ENCODE measurements around the gene JOSD1. TPM values are rescaled to one million over a fixed set of nuclear protein-coding genes. Genes with fewer than 3 reads are reported as not detected.
"Not testable (repeated sequence)": the region's sequence is repeated elsewhere in the genome, so short reads cannot be mapped to it uniquely, and the experiment has no call there.

JOSD1 gene
- polyA plus RNA-seq, 4 donors = 37.1 to 54.1 (median 39.0) TPM

- DNase-seq (ENCODE audit: low read depth in 4 of 4, low spot score in 3 of 4) = no peak
These were observed 3.9 kb downstream of the JOSD1 start for GRCh38 chr22:38696606-38697424.

- no peak for DNase-seq (ENCODE audit: low read depth in 4 of 4, low spot score in 3 of 4)
These were observed 5.8 kb downstream of the JOSD1 start for GRCh38 chr22:38694940-38695339.

GRCh38 chr22:38694049-38694448, 6.7 kb downstream of the JOSD1 start:
- no peak for DNase-seq (ENCODE audit: low read depth in 4 of 4, low spot score in 3 of 4)

- no peak for DNase-seq (ENCODE audit: low read depth in 4 of 4, low spot score in 3 of 4)
These were observed 11.1 kb downstream of the JOSD1 start for GRCh38 chr22:38689651-38690050.

- no peak for DNase-seq (ENCODE audit: low read depth in 4 of 4, low spot score in 3 of 4)
These were observed 15.0 kb downstream of the JOSD1 start for GRCh38 chr22:38685761-38686160.

- DNase-seq (ENCODE audit: low read depth in 4 of 4, low spot score in 3 of 4) = no peak
These were observed 15.8 kb downstream of the JOSD1 start for GRCh38 chr22:38684895-38685294.

DNA sequence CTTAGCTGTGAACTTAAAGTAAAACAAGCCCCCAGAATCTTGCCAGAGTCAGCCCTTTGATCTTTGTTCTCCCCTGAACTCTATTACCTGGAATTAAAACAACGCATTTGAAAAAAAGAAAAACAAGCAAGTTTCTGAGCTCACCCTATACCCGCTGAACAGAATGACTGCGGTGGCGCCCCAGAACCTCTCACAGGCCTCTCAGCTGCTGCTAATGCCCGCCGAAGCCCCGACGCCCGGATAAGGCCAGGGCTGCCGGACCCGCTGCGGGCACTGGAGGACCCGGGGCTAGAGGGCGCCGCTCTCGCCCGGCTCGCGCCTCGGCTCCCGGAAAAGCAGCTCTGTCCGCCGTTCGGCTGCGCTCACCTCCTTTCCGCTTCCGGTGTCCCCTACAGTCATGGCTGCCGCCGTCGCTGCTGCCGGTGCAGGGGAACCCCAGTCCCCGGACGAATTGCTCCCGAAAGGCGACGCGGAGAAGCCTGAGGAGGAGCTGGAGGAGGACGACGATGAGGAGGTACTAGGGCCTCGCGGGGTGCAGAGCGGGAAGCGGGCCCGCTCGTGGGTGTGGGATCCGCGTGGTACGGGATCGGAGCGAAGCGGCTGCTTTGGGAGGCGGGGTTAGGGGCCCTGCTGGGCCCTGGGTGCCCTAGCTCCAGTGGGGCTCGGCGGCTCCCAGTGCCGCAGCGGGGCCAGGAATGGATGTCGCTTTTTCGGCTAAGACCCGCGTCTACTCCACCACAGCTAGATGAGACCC, 19.0 kb downstream of the JOSD1 start, which contains the start of gene TOMM22:
TSS of gene TOMM22 (plus strand) at position 376 of the 754 bp plus-strand sequence. CDS start at position 398, 22 bp downstream.
- DNase-seq (ENCODE audit: low read depth in 4 of 4, low spot score in 3 of 4) = peak in 3 of 4 donors; percentile 72 to 75 (median 72)

GRCh38 chr22:38675833-38676232, 24.9 kb downstream of the JOSD1 start:
- DNase-seq (ENCODE audit: low read depth in 4 of 4, low spot score in 3 of 4) = no peak

- no peak for DNase-seq (ENCODE audit: low read depth in 4 of 4, low spot score in 3 of 4)
These were observed 25.9 kb downstream of the JOSD1 start for GRCh38 chr22:38674888-38675287.

GRCh38 chr22:38657045-38657909, 43.5 kb downstream of the JOSD1 start:
- DNase-seq (ENCODE audit: low read depth in 4 of 4, low spot score in 3 of 4) = peak in 3 of 4 donors; percentile 2 to 18 (median 10)

DNA sequence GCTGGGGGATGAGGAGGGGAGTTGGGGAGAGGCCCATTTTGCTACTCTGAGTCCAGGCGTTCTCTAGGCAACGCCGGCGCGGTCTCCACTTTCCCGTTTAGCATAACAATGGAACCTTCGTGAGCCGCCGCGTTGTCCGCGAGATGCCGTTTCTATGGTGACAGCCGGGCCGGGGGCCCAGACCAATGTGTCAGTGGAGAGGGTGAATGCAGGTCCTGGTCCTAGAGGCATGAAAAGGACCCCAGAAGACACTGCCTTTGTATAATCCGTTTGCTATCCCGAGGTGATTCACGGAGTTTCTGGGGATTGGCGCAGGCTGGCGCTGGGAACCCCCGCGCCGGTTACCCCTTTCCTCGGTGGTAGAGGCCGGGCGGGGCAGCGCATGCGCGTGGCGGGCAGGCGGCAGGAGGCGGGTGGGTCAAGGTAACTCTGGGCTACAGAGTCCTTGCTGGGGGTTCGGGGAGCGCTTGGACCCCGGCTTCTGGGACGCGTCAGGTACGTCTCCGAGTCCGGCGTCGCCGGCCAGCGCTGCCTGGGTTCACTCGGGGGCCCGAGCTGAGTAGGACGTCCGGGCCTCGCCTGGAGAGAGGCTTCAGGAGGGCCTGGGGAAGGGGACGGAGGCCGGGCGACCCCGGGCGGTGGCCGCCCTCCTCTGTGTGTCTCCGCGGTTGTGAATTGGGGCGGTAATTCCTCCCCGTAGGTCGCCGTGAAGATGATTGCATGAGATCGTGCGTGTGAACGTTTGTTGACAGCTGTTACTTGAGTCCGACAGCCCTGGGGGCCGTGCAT, 44.3 kb downstream of the JOSD1 start, which contains the start of the genes CBY1 and FAM227A:
TSS of gene CBY1 (plus strand) at position 383 of the 789 bp plus-strand sequence. CDS start 11,417 bp downstream, outside the sequence.
TSS of gene FAM227A (minus strand) at position 137 of the 789 bp plus-strand sequence. CDS start 6,224 bp downstream, outside the sequence.
- DNase-seq (ENCODE audit: low read depth in 4 of 4, low spot score in 3 of 4) = peak; percentile 76 to 87 (median 78)

DNA sequence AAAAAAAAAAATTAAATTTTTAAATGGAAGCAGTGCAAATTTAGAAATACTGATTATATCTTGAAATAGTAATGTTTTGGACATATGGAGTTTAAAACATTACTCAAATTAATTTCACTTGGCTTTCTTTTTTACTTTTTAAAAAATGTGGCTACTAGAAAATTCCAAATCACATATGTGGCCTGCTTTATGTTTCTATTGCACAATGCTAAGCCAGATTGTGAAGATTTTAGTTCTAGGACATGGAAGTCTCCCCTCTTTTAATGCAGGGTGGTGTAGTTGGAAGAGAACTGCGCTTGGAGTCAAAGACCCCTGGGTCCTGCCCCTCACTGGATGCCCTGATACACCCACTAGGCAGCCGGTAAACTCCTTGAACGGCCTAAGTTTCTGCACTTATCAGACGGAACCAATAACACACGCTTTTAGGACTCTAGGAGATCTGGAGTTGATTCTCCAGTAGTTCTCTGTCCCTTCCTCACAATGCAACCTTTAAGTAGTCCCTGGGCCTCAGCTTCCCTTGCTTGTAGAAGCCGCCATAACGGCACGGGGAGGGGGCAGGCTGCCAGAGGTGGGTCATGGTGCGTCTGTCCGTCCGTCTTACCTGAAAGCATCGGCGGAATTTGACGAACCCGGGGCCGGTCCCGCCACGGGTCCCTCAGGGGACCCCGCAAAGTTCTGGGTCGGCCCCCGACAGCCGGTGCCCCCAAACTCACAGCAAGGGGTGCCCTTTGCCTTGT, 45.1 kb downstream of the JOSD1 start:
- DNase-seq (ENCODE audit: low read depth in 4 of 4, low spot score in 3 of 4) = peak in 3 of 4 donors; percentile 7 to 16 (median 12)

- no peak for DNase-seq (ENCODE audit: low read depth in 4 of 4, low spot score in 3 of 4)
These were observed 47.0 kb downstream of the JOSD1 start for GRCh38 chr22:38653741-38654140.

DNA sequence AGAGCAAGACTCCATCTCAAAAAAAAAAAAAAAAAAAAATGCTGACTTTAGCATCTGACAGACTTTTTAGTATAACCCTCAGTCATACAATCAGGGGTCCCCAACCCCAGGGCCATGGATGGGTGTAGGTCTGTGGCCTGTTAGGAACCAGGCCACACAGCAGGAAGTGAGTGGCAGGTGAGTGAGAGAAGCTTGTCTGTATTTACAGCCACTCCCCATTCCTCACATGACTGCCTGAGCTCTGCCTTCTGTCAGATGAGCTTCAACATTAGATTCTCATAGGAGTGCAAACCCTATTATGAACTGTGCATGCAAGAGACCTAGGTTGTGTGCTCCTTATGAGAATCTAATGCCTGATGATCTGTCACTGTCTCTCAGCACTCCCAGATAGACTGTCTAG, 47.9 kb downstream of the JOSD1 start:
- no peak for DNase-seq (ENCODE audit: low read depth in 4 of 4, low spot score in 3 of 4)

DNA sequence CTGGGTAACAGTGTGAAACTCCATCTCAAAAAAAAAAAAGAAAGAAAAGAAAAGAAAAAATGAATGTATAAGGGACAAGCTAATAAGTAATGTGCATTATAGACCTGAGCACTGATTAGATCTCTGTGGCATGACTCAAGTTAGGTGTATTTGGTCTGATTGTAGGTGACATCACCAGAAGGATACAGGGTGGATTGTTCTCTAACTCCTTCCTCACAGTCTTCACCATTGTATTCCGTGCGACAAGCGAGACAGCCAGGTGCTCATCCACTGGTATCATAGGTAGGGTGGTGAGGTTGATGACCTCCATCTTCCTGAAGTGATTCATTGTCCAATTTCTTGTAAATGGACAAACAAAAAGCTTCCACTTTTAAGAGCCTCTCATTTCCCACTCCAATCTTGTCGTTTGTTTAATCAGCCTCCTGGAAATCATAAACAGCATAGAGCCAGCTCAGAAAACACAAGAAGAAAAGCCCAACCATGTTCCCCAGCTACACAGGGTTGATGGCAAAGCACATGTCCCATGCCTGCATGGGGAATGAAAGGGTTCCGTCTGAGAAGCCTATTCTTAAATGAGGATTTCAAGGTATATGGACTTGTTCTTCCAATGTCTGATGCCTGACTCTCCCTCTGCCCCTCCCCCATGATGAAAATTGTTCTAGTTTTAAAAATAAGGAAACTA, 50.8 kb downstream of the JOSD1 start:
- DNase-seq (ENCODE audit: low read depth in 4 of 4, low spot score in 3 of 4) = no peak

DNA sequence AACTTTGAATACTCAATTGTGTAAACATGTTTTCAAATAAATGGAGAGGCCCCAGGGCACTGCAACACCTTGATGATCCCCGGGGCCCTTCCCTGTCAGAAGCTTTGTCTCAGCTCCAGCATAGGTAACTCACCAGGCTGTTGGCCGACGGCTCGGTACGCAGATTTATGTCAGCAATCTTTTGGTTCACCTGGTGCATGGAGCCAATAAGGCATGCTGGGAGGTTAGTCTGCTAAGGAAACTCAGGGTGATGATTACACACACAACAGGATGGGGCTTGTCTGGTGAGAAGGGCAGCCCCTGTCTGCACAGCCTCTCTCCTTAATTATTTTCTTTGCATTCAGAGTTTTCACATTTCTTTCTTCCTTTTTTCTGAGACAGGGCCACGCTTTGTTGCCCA, 55.3 kb downstream of the JOSD1 start:
- DNase-seq (ENCODE audit: low read depth in 4 of 4, low spot score in 3 of 4) = no peak

DNA sequence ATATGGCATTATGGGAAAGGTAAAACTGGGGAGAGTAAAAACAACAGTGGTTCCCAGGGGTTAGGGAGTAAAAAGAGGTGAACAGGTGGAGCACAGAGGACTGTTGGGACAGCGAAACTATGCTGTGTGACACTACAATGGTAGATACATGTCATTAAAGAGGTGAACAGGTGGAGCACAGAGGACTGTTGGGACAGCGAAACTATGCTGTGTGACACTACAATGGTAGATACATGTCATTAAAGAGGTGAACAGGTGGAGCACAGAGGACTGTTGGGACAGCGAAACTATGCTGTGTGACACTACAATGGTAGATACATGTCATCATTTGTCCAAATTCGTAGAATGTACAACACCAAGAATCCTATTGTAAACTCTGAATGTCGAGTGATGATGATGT, 56.5 kb downstream of the JOSD1 start:
- DNase-seq (ENCODE audit: low read depth in 4 of 4, low spot score in 3 of 4) = not testable (repeated sequence)

- no peak for DNase-seq (ENCODE audit: low read depth in 4 of 4, low spot score in 3 of 4)
These were observed 59.2 kb downstream of the JOSD1 start for GRCh38 chr22:38641476-38642040.
